Lower leg skin (tissue), 3 donors: ENCODE measurements around the gene HOPX.

ENCODE experiments used
- POLR2A ChIP-seq, 2 donors: fragments of 450-650 bp; IDR thresholded peaks; one replicate each; pipeline ENCODE4 v1.6.1; 2016 to 2017; ENCODE audit warnings: antibody characterized with exemption in 2 of 2, mild to moderate bottlenecking in 1 of 2, moderate library complexity in 1 of 2
- TF ChIP-seq, protein P1 (sequence below), 3 donors: fragments of 450-650 bp; IDR thresholded peaks; one replicate each; pipeline ENCODE4 v1.5.1; 2016; ENCODE audit warnings: antibody characterized with exemption in 3 of 3, mild to moderate bottlenecking in 3 of 3, moderate library complexity in 2 of 3

- TF ChIP-seq POLR2A (IDR thresholded peaks at IDR 0.05), result no peak
- TF ChIP-seq, protein P1, sequence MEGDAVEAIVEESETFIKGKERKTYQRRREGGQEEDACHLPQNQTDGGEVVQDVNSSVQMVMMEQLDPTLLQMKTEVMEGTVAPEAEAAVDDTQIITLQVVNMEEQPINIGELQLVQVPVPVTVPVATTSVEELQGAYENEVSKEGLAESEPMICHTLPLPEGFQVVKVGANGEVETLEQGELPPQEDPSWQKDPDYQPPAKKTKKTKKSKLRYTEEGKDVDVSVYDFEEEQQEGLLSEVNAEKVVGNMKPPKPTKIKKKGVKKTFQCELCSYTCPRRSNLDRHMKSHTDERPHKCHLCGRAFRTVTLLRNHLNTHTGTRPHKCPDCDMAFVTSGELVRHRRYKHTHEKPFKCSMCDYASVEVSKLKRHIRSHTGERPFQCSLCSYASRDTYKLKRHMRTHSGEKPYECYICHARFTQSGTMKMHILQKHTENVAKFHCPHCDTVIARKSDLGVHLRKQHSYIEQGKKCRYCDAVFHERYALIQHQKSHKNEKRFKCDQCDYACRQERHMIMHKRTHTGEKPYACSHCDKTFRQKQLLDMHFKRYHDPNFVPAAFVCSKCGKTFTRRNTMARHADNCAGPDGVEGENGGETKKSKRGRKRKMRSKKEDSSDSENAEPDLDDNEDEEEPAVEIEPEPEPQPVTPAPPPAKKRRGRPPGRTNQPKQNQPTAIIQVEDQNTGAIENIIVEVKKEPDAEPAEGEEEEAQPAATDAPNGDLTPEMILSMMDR (IDR thresholded peaks at IDR 0.05), result no peak
Measured at GRCh38 chr4:56681853-56682525, 893 bp upstream of the HOPX start.
